H1 (cell line): Measurements from ENCODE around the gene TAF4. TPM values are rescaled to one million over a fixed set of nuclear protein-coding genes. Genes with fewer than 3 reads are reported as not detected.

Source experiments
- BCL11A ChIP-seq, 2 experiments: IDR thresholded peaks; one replicate each; pipeline ENCODE4 v1.6.1; 2011; ENCODE audit warnings: low read depth in 2 of 2, low read length in 2 of 2, mild to moderate bottlenecking in 2 of 2
- E2F6 ChIP-seq: IDR thresholded peaks from 2 replicates; pipeline ENCODE4 v1.6.1; 2012; ENCODE audit warnings: inconsistent platforms
- MAFK ChIP-seq: IDR thresholded peaks from 2 replicates; pipeline ENCODE4 v1.6.1; 2012; ENCODE audit warnings: low read depth, mild to moderate bottlenecking, improper control_type of control experiment, low read length
- MAX ChIP-seq: IDR thresholded peaks from 2 replicates; pipeline ENCODE4 v1.6.1; 2012; ENCODE audit warnings: inconsistent platforms
- POLR2AphosphoS5 ChIP-seq: IDR thresholded peaks from 2 replicates; pipeline ENCODE4 v1.6.1; 2011; ENCODE audit warnings: low read depth, low read length
- RAD21 ChIP-seq, 2 experiments: IDR thresholded peaks in 1 of 2; conservative IDR thresholded peaks in 1 of 2; 2 replicates each; pipeline ENCODE4 v1.6.1; 2011; ENCODE audit warnings: low read depth in 2 of 2, low read length in 2 of 2, improper control_type of control experiment in 1 of 2, inconsistent platforms in 1 of 2, mild to moderate bottlenecking in 1 of 2, moderate library complexity in 1 of 2
- SP1 ChIP-seq: IDR thresholded peaks from 2 replicates; pipeline ENCODE4 v1.6.1; 2011; ENCODE audit warnings: low read depth, low read length
- SP2 ChIP-seq: IDR thresholded peaks from 2 replicates; pipeline ENCODE4 v1.6.1; 2012; ENCODE audit warnings: mild to moderate bottlenecking, low read length, inconsistent platforms
- TBP ChIP-seq: IDR thresholded peaks from 2 replicates; pipeline ENCODE4 v1.6.1; 2011; ENCODE audit warnings: low read depth, low read length, improper control_type of control experiment
- USF2 ChIP-seq: IDR thresholded peaks from 2 replicates; pipeline ENCODE4 v1.6.1; 2011; ENCODE audit warnings: low read length, improper control_type of control experiment
- polyA plus RNA-seq, 7 experiments: library from polyadenylated mRNA; depleted of rRNA in 3 of 7; stranded (reverse) in 5 of 7; unstranded in 2 of 7; fragments of >200 nt in 5 of 7; fragments of 200-250 nt in 2 of 7; gene quantifications; 1 replicate in 5 of 7; 2 replicates in 1 of 7; 4 replicates in 1 of 7; pipeline versions ENCODE4 v1.2.1 to v1.2.3, GENCODE V29; 2011 to 2013; ENCODE audit warnings: missing spikeins in 2 of 7, mixed read lengths in 2 of 7
- total RNA-seq: library from RNA; stranded (reverse); fragmentation: NEBNext Ultra II Directional; extraction: Animal tissue kit (Norgen Biotek cat#: 25700); gene quantifications from 2 replicates; pipeline ENCODE4 v1.2.1, GENCODE V29; 2021

Gene TAF4
- total and polyA plus RNA-seq, 2 of the 8 experiments (the other 6 are each of a cell fraction or from before 2014, with no cell fraction given), result 16.0 to 30.1 TPM

- TF ChIP-seq BCL11A (IDR thresholded peaks at IDR 0.05; ENCODE audit: low read depth in 2 of 2, low read length in 2 of 2) (no peak), USF2 (peak; percentile 35; the same call in 1 of the 2 replicates), E2F6 (peak; percentile 43; the same call in 1 of the 2 replicates), SP2 (no peak), POLR2AphosphoS5 (no peak), MAFK (no peak), MAX (peak; percentile 83), TBP (no peak), SP1 (no peak), RAD21 (IDR thresholded peaks at IDR 0.05 in 1 of 2, conservative IDR thresholded peaks at IDR 0.05 in 1 of 2; ENCODE audit: low read depth in 2 of 2, low read length in 2 of 2) (peak; percentile 92 to 93)
Observed at GRCh38 chr20:62010551-62011402, 54.9 kb downstream of the TAF4 start (continued).
